22Rv1 (cell line): ENCODE data around the gene CACNA2D4.

ENCODE experiments used
- H3K27ac ChIP-seq: fragments of 450-650 bp; 2 replicates; pipeline ENCODE4 v1.5.1; 2017
- ZFX ChIP-seq: fragments of 450-650 bp; IDR thresholded peaks from 2 replicates; pipeline ENCODE4 v1.6.1; 2017; ENCODE audit warnings: antibody characterized with exemption, borderline replicate concordance
- TF ChIP-seq, protein P1 (sequence below): fragments of 450-650 bp; IDR thresholded peaks from 2 replicates; pipeline ENCODE4 v1.5.1; 2017; ENCODE audit warnings: mild to moderate bottlenecking

Gene CACNA2D4

DNA sequence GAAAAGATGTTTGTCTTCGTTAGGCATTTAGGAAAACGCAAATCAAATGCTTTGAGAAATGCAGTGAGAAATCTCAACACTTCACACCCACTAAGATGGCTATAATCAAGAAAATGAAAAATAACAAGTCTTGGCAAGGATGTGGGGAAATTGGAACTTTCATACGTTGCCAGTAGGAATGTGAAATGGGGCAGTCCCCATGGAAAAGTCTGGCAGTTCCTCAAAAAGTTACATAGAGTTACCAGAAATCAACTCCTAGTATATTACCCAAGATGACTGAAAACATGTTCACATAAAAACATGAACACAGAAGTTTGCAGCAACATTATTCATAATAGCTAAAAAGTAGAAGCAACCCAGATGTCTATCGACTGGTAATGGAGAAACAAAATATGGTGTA, 139.5 kb downstream of the CACNA2D4 start:
- no peak overlapping the region for H3K27ac ChIP-seq
- no peak for TF ChIP-seq ZFX
- TF ChIP-seq, protein P1, sequence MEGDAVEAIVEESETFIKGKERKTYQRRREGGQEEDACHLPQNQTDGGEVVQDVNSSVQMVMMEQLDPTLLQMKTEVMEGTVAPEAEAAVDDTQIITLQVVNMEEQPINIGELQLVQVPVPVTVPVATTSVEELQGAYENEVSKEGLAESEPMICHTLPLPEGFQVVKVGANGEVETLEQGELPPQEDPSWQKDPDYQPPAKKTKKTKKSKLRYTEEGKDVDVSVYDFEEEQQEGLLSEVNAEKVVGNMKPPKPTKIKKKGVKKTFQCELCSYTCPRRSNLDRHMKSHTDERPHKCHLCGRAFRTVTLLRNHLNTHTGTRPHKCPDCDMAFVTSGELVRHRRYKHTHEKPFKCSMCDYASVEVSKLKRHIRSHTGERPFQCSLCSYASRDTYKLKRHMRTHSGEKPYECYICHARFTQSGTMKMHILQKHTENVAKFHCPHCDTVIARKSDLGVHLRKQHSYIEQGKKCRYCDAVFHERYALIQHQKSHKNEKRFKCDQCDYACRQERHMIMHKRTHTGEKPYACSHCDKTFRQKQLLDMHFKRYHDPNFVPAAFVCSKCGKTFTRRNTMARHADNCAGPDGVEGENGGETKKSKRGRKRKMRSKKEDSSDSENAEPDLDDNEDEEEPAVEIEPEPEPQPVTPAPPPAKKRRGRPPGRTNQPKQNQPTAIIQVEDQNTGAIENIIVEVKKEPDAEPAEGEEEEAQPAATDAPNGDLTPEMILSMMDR = no peak

DNA sequence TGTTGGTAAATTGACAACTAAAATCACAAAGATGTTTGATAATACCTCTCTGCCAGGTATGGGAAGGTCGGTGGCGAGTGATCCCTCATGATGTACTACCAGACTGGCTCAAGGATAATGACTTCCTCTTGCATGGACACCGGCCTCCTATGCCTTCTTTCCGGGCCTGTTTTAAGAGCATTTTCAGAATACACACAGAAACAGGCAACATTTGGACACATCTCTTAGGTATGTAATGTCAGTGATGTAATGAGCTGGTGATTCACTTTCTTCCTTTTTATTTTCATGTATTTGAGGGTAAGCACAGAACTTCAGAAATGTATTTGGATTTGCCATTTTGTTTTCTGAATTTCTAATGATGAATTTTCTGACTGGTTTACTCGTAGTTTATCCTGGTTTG, 140.7 kb downstream of the CACNA2D4 start:
- H3K27ac ChIP-seq = no peak overlapping the region

DNA sequence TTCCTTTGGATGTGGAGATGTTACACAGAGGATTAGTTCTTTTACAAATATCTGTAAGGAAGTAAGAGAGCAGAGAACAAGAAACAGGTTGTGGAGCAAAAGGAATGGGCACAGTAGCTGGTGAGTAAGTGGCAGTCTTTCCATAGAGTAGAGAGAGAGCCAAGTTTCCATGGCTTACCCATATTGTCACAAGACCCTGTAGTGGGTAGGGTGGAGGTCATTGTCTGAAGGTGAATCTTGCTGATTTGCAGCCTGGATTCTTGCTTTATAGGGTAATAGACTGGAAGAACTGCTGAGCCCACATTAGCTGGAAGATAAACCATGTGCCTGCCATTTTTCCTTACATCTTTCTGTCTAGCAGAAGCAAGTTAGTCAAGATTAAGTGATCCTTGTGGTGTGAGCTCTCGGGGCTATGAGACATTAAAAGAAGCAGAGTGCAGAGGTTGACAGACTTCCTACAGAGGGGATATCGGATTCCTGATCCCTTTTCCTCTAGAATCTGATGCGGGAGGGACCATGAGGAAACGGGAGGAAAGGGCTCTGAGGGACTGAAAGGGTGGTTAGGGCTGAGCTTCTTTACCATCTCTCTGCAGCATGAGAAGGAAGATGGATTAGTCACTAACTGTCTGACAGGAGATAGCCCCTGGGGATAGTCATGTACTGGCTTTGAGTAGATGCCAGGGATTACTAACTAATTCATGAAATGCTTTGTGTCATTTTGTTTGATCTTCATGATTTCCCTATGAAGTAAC, 142.1 kb downstream of the CACNA2D4 start:
- TF ChIP-seq ZFX = no peak
- TF ChIP-seq, protein P1 = no peak
- no peak overlapping the region for H3K27ac ChIP-seq

More for the DNA sequence above, 140.7 kb downstream of the CACNA2D4 start:
- TF ChIP-seq ZFX = no peak
- TF ChIP-seq, protein P1 = no peak

DNA sequence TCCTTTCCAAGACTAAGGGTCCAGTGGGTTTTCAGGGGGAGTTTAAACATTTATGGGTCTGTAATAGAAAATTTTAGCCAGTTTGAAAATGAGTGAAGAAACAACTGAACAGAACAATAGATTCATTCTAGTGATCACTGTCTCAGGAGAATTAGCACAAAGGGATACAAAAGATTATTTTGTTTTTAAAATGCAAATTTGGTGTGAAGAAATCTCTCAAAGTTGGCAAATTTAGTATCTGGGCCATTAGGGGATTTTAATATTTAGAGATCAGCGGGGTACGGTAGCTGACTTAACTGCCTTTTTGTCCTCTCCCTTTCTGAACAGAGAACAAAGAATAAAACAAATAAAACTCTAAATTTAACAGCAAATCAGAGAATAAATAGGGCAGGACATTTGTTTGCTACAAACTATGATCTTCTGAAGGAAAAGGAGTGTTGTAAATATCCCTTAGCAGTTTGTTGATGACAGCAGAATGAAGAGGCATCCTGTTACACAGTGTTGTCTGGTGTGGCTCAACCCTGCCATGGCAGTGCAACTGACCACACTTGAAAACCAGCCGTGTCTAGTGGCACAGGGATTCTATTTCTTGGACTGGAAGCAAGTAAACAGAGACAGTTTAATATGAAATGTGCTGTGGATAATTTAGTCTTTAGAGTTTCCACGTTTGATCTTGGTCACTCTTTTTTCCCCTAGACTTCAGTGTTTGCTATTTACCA, 144.4 kb downstream of the CACNA2D4 start:
- TF ChIP-seq, protein P1 = no peak
- no peak for TF ChIP-seq ZFX
- H3K27ac ChIP-seq = no peak overlapping the region

DNA sequence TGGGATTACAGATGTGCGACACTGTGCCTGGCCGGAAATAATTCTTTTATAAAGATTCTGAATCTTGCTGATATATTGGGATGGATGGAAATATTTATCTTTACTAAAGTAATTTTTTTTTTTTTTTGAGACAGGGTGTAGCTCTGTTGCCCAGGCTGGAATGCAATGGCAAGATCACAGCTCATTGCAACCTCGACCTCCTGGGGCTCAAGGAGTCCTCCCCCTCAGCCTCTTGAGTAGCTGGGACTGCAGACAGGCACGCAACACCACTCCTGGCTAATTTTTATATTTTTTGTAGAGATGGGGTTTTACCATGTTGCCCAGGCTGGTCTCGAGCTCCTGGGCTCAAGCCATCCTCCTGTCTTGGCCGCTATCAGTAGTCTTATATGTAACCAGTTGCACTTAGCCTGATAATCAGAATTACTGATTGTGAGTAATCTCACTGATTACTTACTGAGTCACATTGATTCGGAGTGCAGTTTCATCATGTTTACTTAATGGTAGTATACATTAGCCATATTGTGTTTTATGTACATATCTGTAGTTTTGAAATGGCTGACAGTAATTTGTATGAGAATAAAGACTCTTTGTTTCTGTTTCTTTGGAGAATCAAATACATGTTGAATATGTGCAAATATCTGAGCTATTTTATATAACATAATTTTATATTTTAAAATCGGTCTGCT, 148.5 kb downstream of the CACNA2D4 start:
- H3K27ac ChIP-seq = no peak overlapping the region
- no peak for TF ChIP-seq ZFX
- TF ChIP-seq, protein P1 = no peak

DNA sequence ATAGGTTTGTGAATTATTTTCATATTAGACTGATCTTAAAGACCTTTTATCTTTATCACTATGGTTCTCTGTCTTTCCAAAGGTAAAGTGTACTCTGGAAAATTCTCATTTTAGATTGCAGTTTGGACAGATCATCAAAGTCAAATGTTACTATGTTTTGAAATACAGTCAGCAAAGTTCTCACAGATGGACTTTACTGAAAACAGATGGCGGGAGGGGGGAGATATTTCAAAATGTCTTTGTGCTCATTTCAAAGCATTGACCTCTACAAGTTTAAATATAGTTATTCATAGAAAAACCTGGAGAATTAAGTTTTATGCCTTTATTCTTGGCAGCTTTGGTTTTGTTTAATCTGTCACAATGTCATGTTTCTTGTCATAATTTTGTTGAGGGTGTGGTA, 149.8 kb downstream of the CACNA2D4 start:
- TF ChIP-seq, protein P1 = no peak
- TF ChIP-seq ZFX = no peak
- no peak overlapping the region; the same call in 1 of the 2 replicates for H3K27ac ChIP-seq
